IPS-15b (cell line): ENCODE data around the gene ANKRD22.

Experiments
- H3K27me3 ChIP-seq: one replicate; pipeline ENCODE4 v1.6.1; 2013; ENCODE audit warnings: low read length; ENCODE audit not compliant: control insufficient read depth, insufficient read depth
- H3K36me3 ChIP-seq: one replicate; pipeline ENCODE4 v1.6.1; 2013; ENCODE audit warnings: low read length; ENCODE audit not compliant: control insufficient read depth, insufficient read depth
- H3K4me1 ChIP-seq: one replicate; pipeline ENCODE4 v1.6.1; 2013; ENCODE audit warnings: mild to moderate bottlenecking, low read length; ENCODE audit not compliant: control insufficient read depth, insufficient read depth
- H3K4me3 ChIP-seq: one replicate; pipeline ENCODE4 v1.5.1; 2013; ENCODE audit warnings: low read depth, low read length
- H3K9ac ChIP-seq: one replicate; pipeline ENCODE4 v1.6.1; 2013; ENCODE audit warnings: low read depth, mild to moderate bottlenecking, low read length
- H3K9me3 ChIP-seq: one replicate; pipeline ENCODE4 v1.6.1; 2013; ENCODE audit warnings: mild to moderate bottlenecking, low read length; ENCODE audit not compliant: control insufficient read depth, insufficient read depth

The ANKRD22 gene

DNA sequence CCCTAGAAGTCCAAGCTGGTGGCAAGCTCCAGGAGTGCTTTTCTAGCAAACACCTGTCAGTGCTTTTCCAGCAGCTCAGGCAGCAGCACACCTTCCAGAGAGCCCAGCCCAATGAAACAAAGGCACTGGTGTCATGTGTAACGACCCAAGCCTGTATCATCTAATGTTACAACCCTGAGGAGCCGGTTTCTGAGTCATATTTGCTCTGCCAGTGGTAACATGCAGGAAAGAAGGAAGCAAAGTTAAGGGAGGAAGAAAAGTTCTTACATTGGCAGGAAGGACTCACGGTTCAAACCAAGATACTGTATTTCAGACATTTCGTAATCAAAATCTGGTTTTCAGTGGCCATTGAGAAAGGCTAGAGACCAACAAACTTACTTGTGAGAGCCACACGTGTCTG lies at the start of gene ANKRD22:
Gene ANKRD22, minus strand, starts transcription at position 139 of the 400 bp plus-strand sequence. CDS start 237 bp downstream, outside the sequence.
- Histone ChIP-seq H3K9me3 (no peaks in the 10 kb centered on the region), H3K9ac (no peak within 1 kb of the TSS), H3K4me3 (no peak within 1 kb of the TSS), H3K4me1 (peaks cover 5% of the 10 kb centered on the region), H3K27me3 (no peaks in the 10 kb centered on the region), H3K36me3 (no peaks in the 10 kb centered on the region)

DNA sequence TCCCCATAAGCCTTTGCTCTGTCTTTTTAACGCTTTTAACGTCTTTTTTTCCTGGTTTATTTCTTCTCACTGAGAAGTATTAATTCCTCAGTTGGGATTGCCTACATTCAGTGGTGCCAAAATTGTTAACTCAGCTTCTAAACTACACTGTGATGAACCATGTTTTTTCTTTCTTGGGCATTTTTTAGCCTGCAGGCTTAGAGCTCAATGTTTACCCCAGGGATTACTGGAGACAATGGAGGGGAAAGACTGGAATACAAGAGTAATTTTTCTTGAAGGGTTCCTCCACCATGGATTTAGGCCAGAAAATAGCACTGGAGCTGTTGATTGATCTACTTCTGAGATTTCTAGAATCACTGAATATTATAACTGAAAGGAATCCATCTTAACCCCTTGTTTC lies 48.2 kb upstream of the ANKRD22 start:
- H3K4me1 ChIP-seq: no peaks in the 10 kb centered on the region
- no peaks in the 10 kb centered on the region for H3K9me3 ChIP-seq
- no peaks in the 10 kb centered on the region for H3K27me3 ChIP-seq
- H3K4me3 ChIP-seq: no peak overlapping the region
- H3K9ac ChIP-seq: no peak overlapping the region
- no peaks in the 10 kb centered on the region for H3K36me3 ChIP-seq

DNA sequence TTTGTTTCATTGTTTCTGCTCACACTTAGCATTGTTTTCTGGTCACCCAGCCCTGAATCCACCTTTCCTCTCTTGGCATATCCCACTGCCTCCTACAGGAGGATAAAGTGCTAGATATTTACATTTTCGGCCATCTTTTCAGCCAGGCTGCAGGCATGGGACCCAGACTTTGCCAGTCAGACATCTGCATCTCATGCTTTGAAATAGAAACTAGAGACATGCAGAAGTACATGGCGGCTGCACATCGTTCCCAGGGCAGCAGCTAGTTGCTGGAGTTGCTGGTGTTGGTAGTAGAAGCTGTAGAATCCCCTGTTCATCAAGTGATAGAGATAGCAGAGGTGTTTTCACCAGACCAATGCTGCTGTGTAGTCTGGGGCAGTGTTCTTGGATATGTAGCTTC lies 47.1 kb upstream of the ANKRD22 start:
- Histone ChIP-seq H3K27me3 (no peaks in the 10 kb centered on the region), H3K4me3 (no peak overlapping the region), H3K9me3 (no peaks in the 10 kb centered on the region), H3K4me1 (no peaks in the 10 kb centered on the region), H3K36me3 (no peaks in the 10 kb centered on the region), H3K9ac (no peak overlapping the region)

DNA sequence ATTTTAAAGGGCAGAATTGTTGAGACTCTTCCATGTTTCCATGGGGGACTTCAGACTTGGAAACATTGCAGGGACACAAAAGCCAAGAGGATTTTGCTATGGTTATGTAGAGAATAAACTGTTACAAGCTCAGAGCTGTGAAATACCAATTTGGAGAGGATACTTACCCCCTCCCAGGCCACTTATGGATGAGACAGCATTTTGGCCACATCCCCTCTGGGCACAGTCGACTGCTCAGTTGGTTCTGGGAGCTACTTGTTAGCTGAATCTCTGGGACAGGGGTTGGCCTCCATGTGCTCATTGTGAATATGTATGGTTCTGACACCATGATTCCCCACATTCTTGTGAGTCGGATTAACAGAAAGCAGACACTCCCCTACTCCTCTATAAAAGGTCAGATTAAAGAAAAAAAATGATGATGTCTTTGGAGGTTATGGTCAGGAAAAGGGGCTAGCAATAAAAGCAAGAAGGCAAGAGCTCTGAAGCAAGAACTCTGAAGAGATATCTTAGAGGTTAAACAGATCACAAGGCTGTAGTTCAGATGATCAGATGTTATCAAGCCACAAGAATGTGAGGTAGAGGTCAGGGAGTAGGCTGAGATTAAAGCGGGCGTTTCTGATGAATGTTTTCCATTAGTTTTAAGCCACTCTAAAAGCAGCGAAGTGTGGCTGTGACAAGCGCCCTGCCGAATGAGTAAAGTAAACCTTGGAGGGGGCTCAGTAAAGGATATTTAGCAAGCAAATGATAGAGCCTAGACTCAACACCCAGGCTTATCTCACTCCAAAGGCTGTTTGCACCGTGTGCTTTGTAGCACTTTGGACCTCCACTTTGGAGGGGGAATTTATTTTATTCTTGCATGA lies 45.6 kb upstream of the ANKRD22 start:
- H3K9ac ChIP-seq: no peak overlapping the region

DNA sequence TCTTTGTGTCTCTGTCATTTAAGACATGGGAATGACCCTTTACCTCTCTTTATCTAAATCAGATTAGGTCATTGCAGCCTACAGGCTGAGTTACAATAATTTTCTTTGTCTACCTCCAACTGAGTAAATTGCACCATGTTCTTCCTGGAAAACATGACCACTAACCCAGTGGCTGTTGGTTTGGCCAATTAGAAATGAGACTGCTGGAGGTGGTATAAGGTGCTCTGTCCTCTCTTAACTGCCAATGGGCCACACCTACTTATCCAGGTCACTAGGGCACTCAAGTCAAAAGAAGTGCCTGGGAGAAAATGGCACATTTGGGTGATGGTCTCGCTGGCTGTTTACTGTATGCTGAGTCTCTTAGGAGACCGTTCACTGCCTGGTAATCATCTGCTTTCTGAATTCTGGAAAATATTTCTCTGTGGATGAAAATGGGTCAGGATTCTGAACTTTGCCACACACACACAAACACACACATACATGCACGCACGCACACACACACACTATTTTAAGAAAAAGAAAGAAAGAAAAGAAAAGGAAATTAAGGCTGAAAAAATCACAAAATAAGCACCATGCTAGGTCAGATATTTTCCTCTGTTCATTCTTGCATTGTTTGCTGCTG lies 44.8 kb upstream of the ANKRD22 start:
- Histone ChIP-seq H3K9ac (no peak overlapping the region), H3K27me3 (no peaks in the 10 kb centered on the region), H3K4me1 (peaks cover 7% of the 10 kb centered on the region), H3K9me3 (no peaks in the 10 kb centered on the region), H3K36me3 (no peaks in the 10 kb centered on the region), H3K4me3 (no peak overlapping the region)

More for the DNA sequence above, 45.6 kb upstream of the ANKRD22 start:
- no peaks in the 10 kb centered on the region for H3K9me3 ChIP-seq
- H3K27me3 ChIP-seq: no peaks in the 10 kb centered on the region
- no peak overlapping the region for H3K4me3 ChIP-seq
- no peaks in the 10 kb centered on the region for H3K36me3 ChIP-seq
- peaks cover 4% of the 10 kb centered on the region for H3K4me1 ChIP-seq

DNA sequence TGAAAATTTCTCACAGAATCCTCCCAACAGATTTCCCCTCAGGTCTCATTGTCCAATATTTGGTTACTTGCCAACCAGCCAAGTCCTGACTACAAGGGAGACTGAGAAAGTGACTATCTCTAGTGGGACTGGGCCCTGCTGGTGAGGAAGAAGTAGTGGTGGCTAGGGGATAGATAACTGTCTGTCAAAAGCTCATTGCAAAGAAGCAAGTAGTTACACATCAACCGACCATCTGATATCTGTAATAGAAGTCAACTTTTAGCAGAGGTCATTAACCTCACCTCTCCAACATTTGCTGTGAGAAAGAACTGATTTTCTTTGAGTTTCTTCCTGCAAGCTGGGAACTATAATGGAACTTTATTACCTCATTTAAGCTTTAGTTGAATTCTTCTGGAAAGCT lies 43.6 kb upstream of the ANKRD22 start:
- H3K36me3 ChIP-seq: no peaks in the 10 kb centered on the region
- no peak overlapping the region for H3K4me3 ChIP-seq
- H3K27me3 ChIP-seq: no peaks in the 10 kb centered on the region
- H3K4me1 ChIP-seq: peaks cover 7% of the 10 kb centered on the region
- no peaks in the 10 kb centered on the region for H3K9me3 ChIP-seq
- H3K9ac ChIP-seq: no peak overlapping the region

DNA sequence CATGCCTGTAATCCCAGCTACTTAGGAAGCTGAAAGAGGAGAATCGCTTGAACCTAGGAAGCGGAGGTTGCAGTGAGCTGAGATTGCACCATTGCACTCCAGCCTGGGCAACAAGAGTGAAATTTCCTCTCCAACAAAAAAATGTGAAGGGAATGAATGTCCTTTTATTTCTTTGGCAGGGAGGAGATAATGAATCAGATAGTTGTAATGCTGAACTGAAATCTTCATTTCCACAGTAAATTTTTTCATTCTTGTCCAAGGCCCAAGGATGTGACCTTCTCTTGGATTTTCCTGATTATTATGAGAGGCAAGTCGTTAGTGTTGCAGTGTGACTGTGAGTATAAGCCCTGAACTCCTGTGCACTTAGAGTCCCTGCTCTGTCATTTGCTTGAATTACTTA lies 42.0 kb upstream of the ANKRD22 start:
- H3K9me3 ChIP-seq: no peaks in the 10 kb centered on the region
- no peaks in the 10 kb centered on the region for H3K36me3 ChIP-seq
- H3K4me3 ChIP-seq: no peak overlapping the region
- H3K27me3 ChIP-seq: no peaks in the 10 kb centered on the region
- peaks cover 7% of the 10 kb centered on the region for H3K4me1 ChIP-seq
- H3K9ac ChIP-seq: no peak overlapping the region

DNA sequence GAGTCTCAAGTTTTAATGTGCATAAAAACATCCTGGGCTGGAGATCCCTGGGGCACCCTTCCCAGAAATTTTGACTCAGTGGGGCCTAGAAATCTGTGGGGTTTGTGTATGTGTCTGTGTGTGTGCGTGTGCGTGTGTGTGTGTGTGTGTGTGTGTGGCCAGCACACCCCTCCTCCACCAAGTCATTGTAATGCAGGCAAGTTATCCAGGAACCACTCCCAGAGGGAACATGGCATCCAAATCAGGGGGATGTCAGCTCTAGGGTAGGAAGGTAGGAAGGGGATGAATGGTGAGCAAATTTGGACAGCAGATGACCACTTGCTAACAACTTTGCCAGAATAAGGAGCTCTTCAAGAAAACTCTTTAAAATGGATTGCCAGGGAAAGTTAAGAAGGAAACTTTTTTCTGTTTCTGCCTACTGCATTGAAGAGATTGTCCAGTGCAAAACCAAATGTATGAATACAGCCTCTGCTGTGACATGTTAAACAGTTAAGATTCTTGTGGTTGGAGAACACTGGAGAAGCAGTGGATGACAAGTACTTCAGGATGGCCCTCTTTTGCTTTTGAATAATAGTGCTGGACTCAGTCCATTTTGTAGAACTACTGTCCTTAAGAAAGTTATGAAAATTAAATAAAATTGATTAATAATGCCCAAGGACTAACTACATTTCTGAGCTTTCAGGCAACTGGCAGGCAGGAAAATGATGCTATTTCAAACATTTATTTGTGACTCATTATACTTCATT lies 40.8 kb upstream of the ANKRD22 start:
- H3K4me3 ChIP-seq: no peak overlapping the region
- no peak overlapping the region for H3K9ac ChIP-seq
- H3K4me1 ChIP-seq: peaks cover 7% of the 10 kb centered on the region
- no peaks in the 10 kb centered on the region for H3K9me3 ChIP-seq
- no peaks in the 10 kb centered on the region for H3K27me3 ChIP-seq
- no peaks in the 10 kb centered on the region for H3K36me3 ChIP-seq

DNA sequence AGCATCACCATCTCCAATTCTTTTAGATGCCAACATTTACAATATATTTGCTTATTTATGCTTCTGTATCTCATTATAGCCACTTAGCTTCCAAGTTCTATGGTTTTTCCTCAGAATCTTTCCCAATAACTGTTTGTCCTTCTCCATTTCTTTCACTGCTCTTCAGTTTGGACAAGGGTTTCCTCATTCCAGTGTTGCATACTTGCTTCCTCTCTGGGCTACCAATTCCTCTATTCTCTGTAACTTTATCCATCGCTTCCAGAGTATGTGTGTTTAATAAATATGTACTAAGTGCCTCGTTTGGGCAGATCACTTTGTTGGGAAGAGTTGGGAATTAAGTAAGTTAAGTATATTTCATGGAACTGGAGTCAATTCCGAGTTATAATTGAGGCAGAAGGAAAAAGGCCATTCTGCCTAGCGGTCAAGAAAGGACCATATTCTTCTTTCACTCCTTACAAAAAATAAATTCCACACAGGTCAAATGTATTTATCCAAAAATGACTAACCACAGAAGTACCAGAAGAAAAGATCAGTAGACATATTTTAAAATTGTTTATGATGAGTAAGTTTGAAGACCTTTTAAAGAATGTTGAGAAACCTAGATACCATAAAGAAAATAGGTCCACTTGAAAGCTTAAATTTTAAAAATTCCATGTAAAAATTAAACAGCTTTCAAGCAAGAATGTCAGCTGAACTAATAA lies 39.2 kb upstream of the ANKRD22 start:
- Histone ChIP-seq H3K4me1 (peaks cover 7% of the 10 kb centered on the region), H3K9ac (no peak overlapping the region), H3K27me3 (no peaks in the 10 kb centered on the region), H3K4me3 (no peak overlapping the region), H3K36me3 (no peaks in the 10 kb centered on the region), H3K9me3 (no peaks in the 10 kb centered on the region)

DNA sequence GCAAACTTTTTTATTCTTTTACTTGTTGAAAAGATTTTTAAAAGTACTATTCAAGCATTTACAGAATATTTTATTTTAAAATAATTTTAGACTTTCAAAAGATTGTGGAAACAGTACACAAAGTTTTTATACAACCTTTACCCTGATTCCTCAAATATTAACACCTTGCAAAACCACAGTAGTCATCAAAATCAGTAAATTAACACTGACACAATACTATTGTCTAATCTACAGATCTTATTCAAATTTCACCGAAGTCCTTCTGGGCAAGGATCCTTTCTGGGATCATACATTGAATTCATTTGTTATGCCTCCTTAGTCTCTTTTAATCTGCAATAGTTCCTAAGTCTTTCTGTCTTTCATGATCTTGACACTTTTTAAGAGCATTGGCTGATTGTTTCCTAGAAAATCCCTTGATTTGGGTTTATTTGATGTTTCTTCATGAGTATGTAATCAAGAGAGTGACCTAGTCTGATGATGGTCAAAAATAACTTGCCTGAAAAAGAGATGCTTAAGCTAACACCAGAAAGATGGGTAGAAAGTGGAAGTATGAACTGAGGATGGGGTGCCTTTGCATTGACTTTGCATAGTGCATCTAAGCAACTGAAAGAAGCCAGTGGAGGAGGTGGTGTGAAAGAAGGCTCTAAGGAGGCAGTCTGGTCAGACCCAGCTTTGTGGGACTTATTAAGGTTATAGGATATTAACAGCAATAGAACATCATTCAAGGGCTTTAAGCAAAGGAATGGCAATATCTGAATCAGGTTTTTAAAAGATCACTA lies 38.1 kb upstream of the ANKRD22 start:
- no peak overlapping the region for H3K4me3 ChIP-seq
- H3K4me1 ChIP-seq: peaks cover 7% of the 10 kb centered on the region
- no peaks in the 10 kb centered on the region for H3K9me3 ChIP-seq
- no peaks in the 10 kb centered on the region for H3K27me3 ChIP-seq
- H3K9ac ChIP-seq: no peak overlapping the region
- H3K36me3 ChIP-seq: no peaks in the 10 kb centered on the region
